HG03175 (cell line): ENCODE results near the gene PAPLN.
"Not testable (repeated sequence)": the region's sequence is repeated elsewhere in the genome, so short reads cannot be mapped to it uniquely, and the experiment has no call there.

Source experiments
- ATAC-seq: cut with Tn5 transposase; IDR thresholded peaks from one replicate; pipeline ENCODE4 v1.9.1; 2021; ENCODE audit warnings: mild to moderate bottlenecking, moderate library complexity; ENCODE audit not compliant: unreplicated experiment

The PAPLN gene

GRCh38 chr14:73287071-73287470, 49.8 kb downstream of the PAPLN start:
- ATAC-seq = no peak

- no peak for ATAC-seq
These were observed 52.0 kb downstream of the PAPLN start for GRCh38 chr14:73289308-73289707.

GRCh38 chr14:73289729-73290128, 52.4 kb downstream of the PAPLN start:
- no peak for ATAC-seq

GRCh38 chr14:73290279-73290678, 53.0 kb downstream of the PAPLN start:
- peak; percentile 69 for ATAC-seq

GRCh38 chr14:73293782-73294781, 56.8 kb downstream of the PAPLN start:
- no peak for ATAC-seq

GRCh38 chr14:73295198-73295796, 58.0 kb downstream of the PAPLN start:
- no peak for ATAC-seq

- ATAC-seq = no peak
These were observed 68.2 kb downstream of the PAPLN start for GRCh38 chr14:73305499-73305898.

- no peak for ATAC-seq
These were observed 70.0 kb downstream of the PAPLN start for GRCh38 chr14:73307261-73307660.

GRCh38 chr14:73309207-73309606, 71.9 kb downstream of the PAPLN start:
- not testable (repeated sequence) for ATAC-seq

GRCh38 chr14:73311708-73312030, 74.4 kb downstream of the PAPLN start:
- no peak for ATAC-seq

GRCh38 chr14:73312687-73313086, 75.4 kb downstream of the PAPLN start:
- ATAC-seq = no peak

GRCh38 chr14:73313151-73313550, 75.8 kb downstream of the PAPLN start:
- no peak for ATAC-seq

- no peak for ATAC-seq
These were observed 86.6 kb downstream of the PAPLN start for GRCh38 chr14:73323896-73324399.
